Ovary (tissue), 3 donors: Measurements from ENCODE around the gene CMTM3.

ENCODE experiments used
- CTCF ChIP-seq, 3 donors: fragments of 450-650 bp in 2 of 3; fragments of 200-600 bp in 1 of 3; IDR thresholded peaks; one replicate each; pipeline versions ENCODE4 v1.5.1 to v1.8.0; 2016 to 2022; ENCODE audit warnings: antibody characterized with exemption in 3 of 3, mild to moderate bottlenecking in 1 of 3
- EP300 ChIP-seq: sonication (generic); formaldehyde crosslinking; IDR thresholded peaks from one replicate; pipeline ENCODE4 v1.6.1; 2017; ENCODE audit warnings: antibody characterized with exemption
- POLR2A ChIP-seq: fragments of 450-650 bp; IDR thresholded peaks from one replicate; pipeline ENCODE4 v1.6.1; 2017; ENCODE audit warnings: antibody characterized with exemption, mild to moderate bottlenecking, moderate library complexity
- donor health status: DM: no; HTN: no; CAD: no.

GRCh38 chr16:66603537-66604375, 748 bp upstream of the CMTM3 start:
- TF ChIP-seq EP300 (no peak), CTCF (IDR thresholded peaks at IDR 0.05) (no peak), POLR2A (no peak)
